ENCODE measurements around the gene CPA2.

- no peak for TF ChIP-seq POLR2A (IDR thresholded peaks at IDR 0.05; ENCODE audit: extremely low read depth, insufficient read length)
- TF ChIP-seq CTCF (IDR thresholded peaks at IDR 0.05; ENCODE audit: low read depth, low read length) = no peak
These were observed 36.5 kb downstream of the CPA2 start for GRCh38 chr7:130303127-130303526.
